Measurements from ENCODE around the gene SAE1.

DNA sequence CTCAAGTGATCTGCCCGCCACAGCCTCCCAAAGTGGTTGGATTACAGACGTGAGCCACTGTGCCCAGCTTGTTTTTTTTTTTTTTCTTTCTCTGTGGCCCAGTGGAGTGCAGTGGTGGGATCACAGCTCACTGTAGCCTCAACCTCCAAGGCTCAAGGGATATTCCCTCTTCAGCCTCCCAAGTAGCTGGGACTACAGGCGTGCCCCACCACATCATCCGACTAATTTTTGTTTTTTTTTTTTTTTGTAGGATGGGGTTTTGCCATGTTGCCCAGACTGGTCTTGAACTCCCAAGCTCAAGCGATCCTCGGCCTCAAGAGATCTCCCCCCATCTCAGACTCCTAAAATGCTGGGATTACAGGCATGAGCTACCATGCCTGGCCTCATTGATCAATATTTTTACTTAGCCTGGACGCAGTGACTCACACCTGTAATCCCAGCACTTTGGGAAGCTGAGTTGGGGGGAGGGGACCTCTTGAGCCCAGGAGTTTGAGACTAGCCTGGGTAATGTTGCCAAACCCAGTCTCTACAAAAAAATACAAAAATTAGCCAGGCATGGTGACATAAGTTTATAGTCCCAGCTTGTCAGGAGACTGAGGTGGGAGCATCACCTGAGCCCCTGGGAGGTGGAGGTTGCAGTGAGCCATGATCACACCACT lies 1.7 kb downstream of the SAE1 start:
- TF ChIP-seq, protein P1, sequence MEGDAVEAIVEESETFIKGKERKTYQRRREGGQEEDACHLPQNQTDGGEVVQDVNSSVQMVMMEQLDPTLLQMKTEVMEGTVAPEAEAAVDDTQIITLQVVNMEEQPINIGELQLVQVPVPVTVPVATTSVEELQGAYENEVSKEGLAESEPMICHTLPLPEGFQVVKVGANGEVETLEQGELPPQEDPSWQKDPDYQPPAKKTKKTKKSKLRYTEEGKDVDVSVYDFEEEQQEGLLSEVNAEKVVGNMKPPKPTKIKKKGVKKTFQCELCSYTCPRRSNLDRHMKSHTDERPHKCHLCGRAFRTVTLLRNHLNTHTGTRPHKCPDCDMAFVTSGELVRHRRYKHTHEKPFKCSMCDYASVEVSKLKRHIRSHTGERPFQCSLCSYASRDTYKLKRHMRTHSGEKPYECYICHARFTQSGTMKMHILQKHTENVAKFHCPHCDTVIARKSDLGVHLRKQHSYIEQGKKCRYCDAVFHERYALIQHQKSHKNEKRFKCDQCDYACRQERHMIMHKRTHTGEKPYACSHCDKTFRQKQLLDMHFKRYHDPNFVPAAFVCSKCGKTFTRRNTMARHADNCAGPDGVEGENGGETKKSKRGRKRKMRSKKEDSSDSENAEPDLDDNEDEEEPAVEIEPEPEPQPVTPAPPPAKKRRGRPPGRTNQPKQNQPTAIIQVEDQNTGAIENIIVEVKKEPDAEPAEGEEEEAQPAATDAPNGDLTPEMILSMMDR (IDR thresholded peaks at IDR 0.05 in 2 of 3, conservative IDR thresholded peaks at IDR 0.05 in 1 of 3; ENCODE audit: control insufficient read depth in 2 of 3, extremely low read depth in 1 of 3, insufficient read depth in 1 of 3, low read depth in 3 of 3, low read length in 3 of 3) = no peak
- no peak for TF ChIP-seq RCOR1 (conservative IDR thresholded peaks at IDR 0.05; ENCODE audit: low read depth, low read length)
- TF ChIP-seq HCFC1 (IDR thresholded peaks at IDR 0.05; ENCODE audit: low read length) = no peak
- TF ChIP-seq RB1 (IDR thresholded peaks at IDR 0.05; ENCODE audit: borderline replicate concordance) = no peak
- TF ChIP-seq, protein P2, sequence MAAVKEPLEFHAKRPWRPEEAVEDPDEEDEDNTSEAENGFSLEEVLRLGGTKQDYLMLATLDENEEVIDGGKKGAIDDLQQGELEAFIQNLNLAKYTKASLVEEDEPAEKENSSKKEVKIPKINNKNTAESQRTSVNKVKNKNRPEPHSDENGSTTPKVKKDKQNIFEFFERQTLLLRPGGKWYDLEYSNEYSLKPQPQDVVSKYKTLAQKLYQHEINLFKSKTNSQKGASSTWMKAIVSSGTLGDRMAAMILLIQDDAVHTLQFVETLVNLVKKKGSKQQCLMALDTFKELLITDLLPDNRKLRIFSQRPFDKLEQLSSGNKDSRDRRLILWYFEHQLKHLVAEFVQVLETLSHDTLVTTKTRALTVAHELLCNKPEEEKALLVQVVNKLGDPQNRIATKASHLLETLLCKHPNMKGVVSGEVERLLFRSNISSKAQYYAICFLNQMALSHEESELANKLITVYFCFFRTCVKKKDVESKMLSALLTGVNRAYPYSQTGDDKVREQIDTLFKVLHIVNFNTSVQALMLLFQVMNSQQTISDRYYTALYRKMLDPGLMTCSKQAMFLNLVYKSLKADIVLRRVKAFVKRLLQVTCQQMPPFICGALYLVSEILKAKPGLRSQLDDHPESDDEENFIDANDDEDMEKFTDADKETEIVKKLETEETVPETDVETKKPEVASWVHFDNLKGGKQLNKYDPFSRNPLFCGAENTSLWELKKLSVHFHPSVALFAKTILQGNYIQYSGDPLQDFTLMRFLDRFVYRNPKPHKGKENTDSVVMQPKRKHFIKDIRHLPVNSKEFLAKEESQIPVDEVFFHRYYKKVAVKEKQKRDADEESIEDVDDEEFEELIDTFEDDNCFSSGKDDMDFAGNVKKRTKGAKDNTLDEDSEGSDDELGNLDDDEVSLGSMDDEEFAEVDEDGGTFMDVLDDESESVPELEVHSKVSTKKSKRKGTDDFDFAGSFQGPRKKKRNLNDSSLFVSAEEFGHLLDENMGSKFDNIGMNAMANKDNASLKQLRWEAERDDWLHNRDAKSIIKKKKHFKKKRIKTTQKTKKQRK (IDR thresholded peaks at IDR 0.05; ENCODE audit: low read depth, low read length) = no peak
- no peak for TF ChIP-seq TBL1XR1 (IDR thresholded peaks at IDR 0.05; ENCODE audit: low read depth, low read length)
- TF ChIP-seq, protein P3, sequence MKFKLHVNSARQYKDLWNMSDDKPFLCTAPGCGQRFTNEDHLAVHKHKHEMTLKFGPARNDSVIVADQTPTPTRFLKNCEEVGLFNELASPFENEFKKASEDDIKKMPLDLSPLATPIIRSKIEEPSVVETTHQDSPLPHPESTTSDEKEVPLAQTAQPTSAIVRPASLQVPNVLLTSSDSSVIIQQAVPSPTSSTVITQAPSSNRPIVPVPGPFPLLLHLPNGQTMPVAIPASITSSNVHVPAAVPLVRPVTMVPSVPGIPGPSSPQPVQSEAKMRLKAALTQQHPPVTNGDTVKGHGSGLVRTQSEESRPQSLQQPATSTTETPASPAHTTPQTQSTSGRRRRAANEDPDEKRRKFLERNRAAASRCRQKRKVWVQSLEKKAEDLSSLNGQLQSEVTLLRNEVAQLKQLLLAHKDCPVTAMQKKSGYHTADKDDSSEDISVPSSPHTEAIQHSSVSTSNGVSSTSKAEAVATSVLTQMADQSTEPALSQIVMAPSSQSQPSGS (IDR thresholded peaks at IDR 0.05; ENCODE audit: low read length) = no peak
- TF ChIP-seq, protein P4, sequence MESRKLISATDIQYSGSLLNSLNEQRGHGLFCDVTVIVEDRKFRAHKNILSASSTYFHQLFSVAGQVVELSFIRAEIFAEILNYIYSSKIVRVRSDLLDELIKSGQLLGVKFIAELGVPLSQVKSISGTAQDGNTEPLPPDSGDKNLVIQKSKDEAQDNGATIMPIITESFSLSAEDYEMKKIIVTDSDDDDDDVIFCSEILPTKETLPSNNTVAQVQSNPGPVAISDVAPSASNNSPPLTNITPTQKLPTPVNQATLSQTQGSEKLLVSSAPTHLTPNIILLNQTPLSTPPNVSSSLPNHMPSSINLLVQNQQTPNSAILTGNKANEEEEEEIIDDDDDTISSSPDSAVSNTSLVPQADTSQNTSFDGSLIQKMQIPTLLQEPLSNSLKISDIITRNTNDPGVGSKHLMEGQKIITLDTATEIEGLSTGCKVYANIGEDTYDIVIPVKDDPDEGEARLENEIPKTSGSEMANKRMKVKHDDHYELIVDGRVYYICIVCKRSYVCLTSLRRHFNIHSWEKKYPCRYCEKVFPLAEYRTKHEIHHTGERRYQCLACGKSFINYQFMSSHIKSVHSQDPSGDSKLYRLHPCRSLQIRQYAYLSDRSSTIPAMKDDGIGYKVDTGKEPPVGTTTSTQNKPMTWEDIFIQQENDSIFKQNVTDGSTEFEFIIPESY (IDR thresholded peaks at IDR 0.05) = no peak
- TF ChIP-seq ZNF217 (IDR thresholded peaks at IDR 0.05) = no peak
- TF ChIP-seq, protein P5, sequence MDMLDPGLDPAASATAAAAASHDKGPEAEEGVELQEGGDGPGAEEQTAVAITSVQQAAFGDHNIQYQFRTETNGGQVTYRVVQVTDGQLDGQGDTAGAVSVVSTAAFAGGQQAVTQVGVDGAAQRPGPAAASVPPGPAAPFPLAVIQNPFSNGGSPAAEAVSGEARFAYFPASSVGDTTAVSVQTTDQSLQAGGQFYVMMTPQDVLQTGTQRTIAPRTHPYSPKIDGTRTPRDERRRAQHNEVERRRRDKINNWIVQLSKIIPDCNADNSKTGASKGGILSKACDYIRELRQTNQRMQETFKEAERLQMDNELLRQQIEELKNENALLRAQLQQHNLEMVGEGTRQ (IDR thresholded peaks at IDR 0.05; ENCODE audit: borderline replicate concordance, low read depth, low read length) = no peak
- TF ChIP-seq MYC (IDR thresholded peaks at IDR 0.05; ENCODE audit: insufficient read depth, insufficient read length, insufficient replicate concordance, low read length, severe bottlenecking) = no peak
- TF ChIP-seq EZH2 (IDR thresholded peaks at IDR 0.05; ENCODE audit: borderline replicate concordance, control insufficient read depth, low read depth, low read length) = no peak
- TF ChIP-seq TAF1 (IDR thresholded peaks at IDR 0.05; ENCODE audit: borderline replicate concordance, low read depth, low read length) = no peak

Data from GM12878 (cell line).